ENCODE data around the gene KCTD16.

GRCh38 chr5:144254552-144254951 is 83.9 kb downstream of the KCTD16 start:
- TF ChIP-seq CTCF (IDR thresholded peaks at IDR 0.05) (no peak), POLR2A (IDR thresholded peaks at IDR 0.05) (no peak)
